Activated T-cell treated with anti-CD3 and anti-CD28 coated beads, Interleukin-2, amount 50 U/mL, for 4 hours (primary cell): ENCODE results near the gene IFNA21. TPM values are rescaled to one million over a fixed set of nuclear protein-coding genes. Genes with fewer than 3 reads are reported as not detected.

ENCODE experiments used
- total RNA-seq, 3 donors: library from RNA; stranded (reverse); gene quantifications; one replicate each; pipeline ENCODE4 v1.2.1, GENCODE V29; 2021

Gene IFNA21
- total RNA-seq, 3 donors from 2014 or later = not detected

Other genes starting within 250 kb of the IFNA21 start
- gene HACD4, start 135.0 kb downstream of the IFNA21 start, total RNA-seq = 1 to 10 TPM; 1.2 to 1.4 (median 1.2) TPM
- not detected for gene IFNB1, start 88.7 kb downstream of the IFNA21 start, total RNA-seq
- gene IFNW1, start 24.8 kb downstream of the IFNA21 start, total RNA-seq = not detected
- not detected for gene IFNA4, start 20.9 kb upstream of the IFNA21 start, total RNA-seq
- gene IFNA7, start 35.5 kb upstream of the IFNA21 start, total RNA-seq = not detected
- not detected for gene IFNA10, start 40.5 kb upstream of the IFNA21 start, total RNA-seq
- gene IFNA16, start 50.7 kb upstream of the IFNA21 start, total RNA-seq = not detected
- not detected for gene IFNA17, start 61.6 kb upstream of the IFNA21 start, total RNA-seq
- not detected for gene IFNA14, start 73.3 kb upstream of the IFNA21 start, total RNA-seq
- not detected for gene IFNA5, start 138.7 kb upstream of the IFNA21 start, total RNA-seq
- 10 to 100 TPM; 11.8 to 13.5 (median 12.9) TPM for gene KLHL9, start 168.7 kb upstream of the IFNA21 start, total RNA-seq
- gene IFNA6, start 184.2 kb upstream of the IFNA21 start, total RNA-seq = not detected
- not detected for gene IFNA13, start 201.4 kb upstream of the IFNA21 start, total RNA-seq
- gene IFNA2, start 218.7 kb upstream of the IFNA21 start, total RNA-seq = not detected
- gene IFNA8, start 242.5 kb upstream of the IFNA21 start, total RNA-seq = not detected